GM18907 (cell line): Measurements from ENCODE around the gene TMEM236.

ENCODE experiments used
- ATAC-seq: cut with Tn5 transposase; IDR thresholded peaks from one replicate; pipeline ENCODE4 v1.9.1; 2021; ENCODE audit warnings: mild to moderate bottlenecking, moderate library complexity; ENCODE audit not compliant: unreplicated experiment

The TMEM236 gene

DNA sequence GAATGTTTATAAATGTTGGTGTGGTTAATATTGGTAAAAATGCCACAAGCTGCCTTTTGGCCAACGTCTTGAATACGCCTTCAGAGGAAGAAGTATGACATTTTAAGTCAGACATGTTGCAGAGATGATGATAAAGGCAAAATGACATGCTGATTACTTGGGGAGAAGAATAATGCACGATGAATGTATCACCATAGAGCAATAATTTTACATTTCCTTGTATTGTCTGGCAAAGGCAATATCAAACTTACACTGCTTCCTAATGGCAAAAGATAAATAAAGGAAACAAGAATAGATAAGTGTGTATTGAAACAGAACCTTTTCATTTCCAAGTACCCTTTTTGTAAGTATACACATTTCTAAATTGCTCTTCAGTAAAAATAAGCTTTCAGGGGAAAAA, 65.8 kb downstream of the TMEM236 start:
- no peak for ATAC-seq

DNA sequence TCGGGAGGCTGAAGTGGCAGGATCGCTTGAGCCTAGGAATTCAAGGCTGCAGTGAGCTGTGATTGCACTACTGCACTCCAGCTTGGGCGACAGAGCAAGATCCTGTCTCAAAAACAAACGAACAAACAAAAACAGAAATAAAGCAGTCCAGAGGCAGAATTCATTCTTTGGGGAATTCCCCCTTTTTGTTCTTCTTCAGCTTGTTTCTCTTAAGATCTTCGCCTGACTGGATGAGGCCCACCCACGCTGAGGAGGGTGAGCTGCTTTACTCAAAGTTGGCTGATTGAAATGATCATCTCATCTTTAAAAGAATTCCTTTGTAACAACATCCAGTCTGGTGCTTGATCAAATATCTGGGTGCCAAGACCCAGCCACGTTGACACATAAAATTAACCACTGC, 67.8 kb downstream of the TMEM236 start:
- ATAC-seq, result no peak

DNA sequence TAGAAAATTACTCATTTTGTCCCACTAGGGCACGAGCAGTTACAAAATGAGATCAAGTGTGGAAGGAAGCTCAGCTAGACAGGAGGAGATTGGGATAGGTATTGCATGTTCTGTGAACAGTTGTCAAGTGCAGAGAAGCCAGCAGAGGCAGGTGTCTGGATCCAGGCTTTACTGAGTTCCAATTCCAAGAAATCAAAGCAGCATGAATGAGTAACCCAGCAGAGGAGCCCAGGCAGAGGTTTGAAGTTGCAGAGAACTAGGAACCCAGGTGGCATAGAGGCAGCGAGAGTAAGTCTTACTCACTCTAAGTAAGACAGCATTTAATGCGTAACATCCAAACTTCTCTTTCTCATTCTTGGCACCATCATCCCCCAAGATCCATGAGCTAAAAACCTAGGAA, 68.9 kb downstream of the TMEM236 start:
- ATAC-seq, result no peak

DNA sequence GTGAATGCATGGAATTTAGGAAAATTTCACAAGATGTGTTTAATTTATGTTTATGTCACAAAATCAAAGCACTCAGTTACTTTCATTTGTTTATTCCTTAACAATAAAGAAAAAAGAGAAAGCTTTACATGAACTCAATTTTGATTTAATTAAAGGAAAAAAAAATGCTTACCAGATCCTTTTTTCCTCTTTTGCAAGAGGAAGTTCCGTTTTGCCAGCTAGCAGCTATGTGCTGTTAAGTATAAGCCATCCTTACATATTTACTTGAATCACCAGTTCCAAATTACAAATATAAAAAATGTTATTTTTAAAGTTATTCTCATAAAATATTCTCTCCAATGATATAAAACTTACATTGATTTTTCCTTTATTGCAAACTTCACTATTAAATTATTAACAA, 69.9 kb downstream of the TMEM236 start:
- ATAC-seq, result no peak

DNA sequence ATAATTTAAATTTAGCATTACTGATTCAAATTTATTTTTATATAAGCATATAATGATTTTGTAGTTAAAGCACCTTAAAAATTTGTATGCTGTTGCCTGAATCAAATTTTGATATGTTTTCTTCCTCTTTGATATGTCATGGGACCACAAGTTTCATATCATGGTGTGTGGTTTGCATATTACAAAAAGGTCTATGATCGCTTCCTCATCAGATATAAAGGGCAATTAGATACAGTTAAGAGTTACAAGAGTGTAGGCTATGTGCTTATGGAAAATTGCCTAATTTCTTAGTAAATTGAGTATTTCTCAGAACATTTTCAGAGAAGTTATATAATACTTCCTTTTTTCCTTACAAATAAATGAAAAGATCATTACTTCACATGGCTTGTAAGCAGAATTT, 79.3 kb downstream of the TMEM236 start:
- no peak for ATAC-seq

DNA sequence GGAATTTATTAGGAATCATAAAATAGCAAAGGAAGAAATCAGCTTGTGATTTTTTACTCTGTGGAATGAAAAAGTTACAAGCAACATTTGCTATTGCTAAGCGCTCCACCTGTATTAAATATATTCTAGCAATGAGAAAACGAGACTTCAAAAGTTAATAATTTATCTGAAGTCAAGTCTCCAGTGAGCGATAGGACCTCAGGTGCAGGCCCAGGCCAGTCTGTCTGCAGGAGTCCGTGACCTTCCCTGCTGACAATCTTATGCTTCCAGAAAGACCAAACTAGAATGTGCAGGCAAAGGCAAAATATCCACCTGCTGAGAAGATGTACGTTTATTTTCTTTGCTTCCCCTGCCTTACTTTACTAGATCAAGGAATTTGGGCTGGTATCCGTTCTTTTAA, 79.9 kb downstream of the TMEM236 start:
- ATAC-seq, result no peak

DNA sequence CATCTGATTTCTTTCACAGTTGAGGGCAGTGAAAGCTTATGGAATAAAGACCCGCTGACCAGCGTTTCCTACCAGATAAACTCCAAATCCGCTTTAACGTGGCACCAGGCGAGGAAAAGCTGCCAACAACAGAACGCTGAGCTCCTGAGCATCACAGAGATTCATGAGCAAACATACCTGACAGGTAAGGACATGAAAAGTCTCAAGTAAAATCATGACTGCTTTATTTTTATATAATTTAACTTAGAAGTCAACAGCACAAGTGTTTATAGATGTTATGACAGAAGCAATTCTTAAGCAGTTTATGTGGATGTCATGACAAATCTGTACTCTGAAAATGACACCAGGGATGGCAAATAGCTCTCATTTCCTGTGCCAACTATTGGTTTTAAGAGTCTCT, 81.7 kb downstream of the TMEM236 start:
- no peak for ATAC-seq

DNA sequence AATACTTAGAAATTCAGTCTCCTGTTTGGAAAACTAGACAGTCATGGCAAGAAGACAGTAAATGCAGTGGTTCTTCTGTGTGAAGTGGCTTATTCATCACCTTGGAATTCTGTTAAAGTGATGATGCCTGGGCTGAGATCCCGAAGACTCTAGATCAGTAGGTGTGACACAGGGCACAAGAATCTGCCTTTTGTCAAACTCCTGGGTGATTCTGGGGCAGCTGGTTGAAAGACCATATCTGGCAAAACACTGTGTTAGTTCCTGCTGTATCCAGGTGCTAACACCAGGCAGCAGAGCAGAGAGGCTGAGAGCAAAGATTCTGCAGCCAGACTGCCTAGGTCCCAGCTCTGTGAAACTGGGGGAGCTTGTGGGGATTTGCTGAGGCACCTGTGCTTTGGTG, 83.7 kb downstream of the TMEM236 start:
- no peak for ATAC-seq

DNA sequence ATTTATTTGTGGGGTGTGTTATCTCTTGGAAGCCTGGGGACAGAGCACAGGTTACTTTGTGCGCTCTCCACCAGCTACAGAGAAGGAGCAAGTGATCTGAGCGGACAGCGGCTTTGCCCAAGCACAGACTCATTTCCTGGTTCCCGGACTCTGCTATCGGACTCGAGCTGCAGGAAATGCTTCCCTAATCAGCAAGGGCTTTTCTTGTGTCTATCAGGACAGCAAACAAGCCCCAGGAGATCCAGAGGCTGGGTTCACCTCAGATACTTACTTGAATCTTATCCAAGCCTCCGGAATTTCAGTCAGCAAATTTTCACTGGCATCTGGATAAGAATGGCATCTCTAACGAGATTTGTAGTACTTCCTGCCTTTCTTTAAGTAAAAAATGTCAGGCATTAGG, 84.9 kb downstream of the TMEM236 start:
- ATAC-seq, result no peak

DNA sequence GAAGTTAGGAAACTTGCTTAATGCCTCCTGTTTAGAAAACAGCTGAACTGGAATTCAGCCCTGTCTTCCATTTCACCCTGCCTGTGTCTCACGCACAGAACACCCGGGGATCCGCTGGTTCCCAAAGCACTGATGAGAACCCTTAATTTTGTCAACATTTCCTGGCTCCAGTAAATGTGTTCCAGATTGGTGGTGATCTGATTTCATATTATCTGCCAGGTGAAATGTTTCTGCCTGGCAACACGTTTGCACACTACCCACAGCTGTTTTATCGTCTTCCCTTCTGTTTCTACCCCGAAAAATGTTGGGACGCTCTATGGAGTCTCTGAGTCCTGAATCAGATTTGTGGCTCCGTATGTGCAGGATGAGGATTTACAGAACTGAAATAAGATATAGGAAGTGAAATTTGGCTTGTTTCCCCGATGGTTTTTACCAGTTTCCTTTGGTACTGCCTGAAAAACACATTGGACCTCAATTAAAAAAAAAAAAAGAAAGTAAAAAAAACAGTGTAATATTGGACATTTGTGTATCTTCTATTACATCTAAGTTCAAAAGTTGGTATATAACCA, 86.2 kb downstream of the TMEM236 start:
- no peak for ATAC-seq

DNA sequence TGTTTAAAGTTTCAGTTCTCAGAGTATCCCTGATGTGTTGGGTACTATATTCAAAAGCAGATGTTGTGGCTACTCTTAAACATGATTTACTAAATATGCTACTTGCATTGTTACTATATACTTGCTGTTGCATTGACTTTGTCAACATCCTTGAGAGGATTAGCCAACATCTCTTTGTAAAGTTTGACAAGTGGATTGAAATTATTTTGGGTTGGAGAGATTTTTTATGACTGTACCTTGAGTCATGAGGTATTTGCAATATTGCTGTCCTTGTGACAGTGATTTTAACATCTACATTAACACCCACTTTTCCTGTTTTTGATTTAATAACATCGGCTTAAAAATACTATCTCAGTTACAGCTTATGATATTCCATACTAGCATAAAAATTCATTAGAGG, 89.0 kb downstream of the TMEM236 start:
- no peak for ATAC-seq

DNA sequence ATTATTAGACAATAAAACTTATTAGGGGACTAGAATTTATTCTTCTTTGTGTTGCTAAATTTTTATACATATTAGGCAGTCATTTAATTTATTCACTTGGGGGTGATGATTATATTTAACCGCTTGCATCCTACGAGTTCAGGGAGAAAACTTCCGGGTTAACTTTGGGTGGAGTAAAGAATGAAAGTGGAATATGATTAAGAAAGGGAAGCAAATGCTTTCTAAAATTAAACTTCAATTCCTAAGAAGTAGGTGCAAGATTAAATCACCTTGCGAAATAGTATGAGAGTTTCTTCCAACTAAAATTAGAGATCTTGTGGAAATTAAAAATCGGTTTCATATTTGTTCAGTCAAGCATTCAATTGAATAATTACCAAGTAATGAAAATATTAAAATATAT, 90.6 kb downstream of the TMEM236 start:
- ATAC-seq, result no peak

DNA sequence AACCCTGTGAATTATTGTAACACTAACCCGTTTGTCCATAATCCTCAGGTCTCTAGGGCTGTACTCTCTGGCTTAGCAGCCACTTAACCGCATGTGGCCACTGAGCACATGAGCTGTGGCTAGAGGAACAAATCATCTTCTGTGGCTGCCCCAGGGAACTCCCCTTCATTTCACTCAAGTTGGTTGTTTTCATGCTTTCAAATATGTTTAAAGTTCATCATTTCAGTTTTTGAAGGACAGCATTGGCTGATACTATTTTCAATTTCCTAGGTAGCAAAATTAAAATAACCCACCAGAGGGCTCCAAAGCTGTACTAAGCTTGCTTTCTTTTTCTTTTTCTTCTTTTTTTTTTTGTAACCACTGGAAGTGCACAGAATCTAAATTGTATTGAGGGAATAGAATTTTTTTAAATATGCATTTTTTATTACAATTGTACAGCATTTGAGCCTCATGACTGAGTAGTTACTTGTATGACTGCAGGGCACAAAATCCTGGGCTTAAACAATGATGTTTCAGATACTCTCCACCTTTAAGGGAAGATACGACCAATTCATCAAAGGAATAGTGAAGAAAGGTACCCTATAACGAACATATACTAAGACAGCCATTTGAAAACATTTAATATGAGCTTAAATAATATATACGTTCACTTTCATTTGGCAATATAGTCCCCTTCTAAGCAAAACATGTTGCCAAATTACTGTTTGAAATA, 95.7 kb downstream of the TMEM236 start:
- ATAC-seq, result no peak

DNA sequence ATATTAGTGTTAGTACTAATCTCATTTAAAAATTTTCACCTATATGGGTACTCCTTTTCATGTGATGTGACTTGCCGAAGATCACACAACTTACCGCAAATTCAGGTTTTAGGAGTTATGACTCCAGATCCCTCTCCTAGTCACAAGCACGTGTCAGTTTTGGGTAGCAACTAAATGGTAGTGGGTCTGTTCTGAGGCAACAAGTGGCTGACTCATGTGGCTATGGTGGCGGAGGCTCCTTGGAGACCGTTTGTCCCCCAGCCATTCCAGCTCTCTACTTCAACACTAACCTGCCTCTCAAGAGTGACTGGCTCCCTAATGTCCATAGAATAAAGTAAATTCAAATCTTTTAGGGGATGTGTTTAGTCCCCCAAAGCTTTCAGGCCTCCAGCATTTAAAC, 96.6 kb downstream of the TMEM236 start:
- no peak for ATAC-seq
